Measurements from ENCODE around the gene SLC43A1. TPM values are rescaled to one million over a fixed set of nuclear protein-coding genes. Genes with fewer than 3 reads are reported as not detected.
"Not testable (repeated sequence)": the region's sequence is repeated elsewhere in the genome, so short reads cannot be mapped to it uniquely, and the experiment has no call there.

SLC43A1 gene
- polyA plus RNA-seq, 1 experiment = 14.6 TPM

GRCh38 chr11:57458060-57458409 lies 57.5 kb downstream of the SLC43A1 start:
- no peak for DNase-seq (ENCODE audit: low read depth, low spot score)
- Histone ChIP-seq H3K4me3 (ENCODE audit: low read depth, low read length) (no peak overlapping the region), H3K9me3 (ENCODE audit: control insufficient read depth, insufficient read depth, low read length) (no peaks in the 10 kb centered on the region), H3K27me3 (ENCODE audit: control insufficient read depth, insufficient read depth, low read length) (peaks cover 40% of the 10 kb centered on the region), H3K27ac (ENCODE audit: low read depth, low read length) (no peak overlapping the region)
- TF ChIP-seq CTCF (IDR thresholded peaks at IDR 0.05; ENCODE audit: low read depth, low read length) = no peak
- ChIA-PET POLR2A (interaction anchor here (0.6 kb wide), 2 partner anchors 194 to 197 kb away, joined by 3 to 4 read pairs; no protein-coding TSS in a partner anchor), CTCF (interaction anchor here (0.6 to 5.7 kb wide), 49 partner anchors 11 to 1172 kb away, joined by 3 to 215 read pairs (median 6); partner anchors contain the start of genes SLC43A1, SLC43A3, TIMM10 and UBE2L6)

- Histone ChIP-seq H3K27me3 (ENCODE audit: control insufficient read depth, insufficient read depth, low read length) (peaks cover 41% of the 10 kb centered on the region), H3K9me3 (ENCODE audit: control insufficient read depth, insufficient read depth, low read length) (no peaks in the 10 kb centered on the region), H3K4me3 (ENCODE audit: low read depth, low read length) (0 out of 2 replicates have a peak overlapping the region, but pooled peaks have one; percentile 7), H3K27ac (ENCODE audit: low read depth, low read length) (no peak overlapping the region)
- ChIA-PET CTCF (interaction anchor here (0.6 to 5.7 kb wide), 46 partner anchors 9 to 1172 kb away, joined by 3 to 215 read pairs (median 6); partner anchors contain the start of genes SLC43A1, SLC43A3, SSRP1 and TIMM10), POLR2A (interaction anchor here (0.6 kb wide), 1 partner anchor 198 kb away, joined by 4 read pairs; no protein-coding TSS in a partner anchor)
- DNase-seq (ENCODE audit: low read depth, low spot score) = no peak
- no peak for TF ChIP-seq CTCF (IDR thresholded peaks at IDR 0.05; ENCODE audit: low read depth, low read length)
Observed at GRCh38 chr11:57457643-57458023, 57.9 kb downstream of the SLC43A1 start.

- Histone ChIP-seq H3K27me3 (ENCODE audit: control insufficient read depth, insufficient read depth, low read length) (peaks cover 42% of the 10 kb centered on the region), H3K27ac (ENCODE audit: low read depth, low read length) (no peak overlapping the region), H3K9me3 (ENCODE audit: control insufficient read depth, insufficient read depth, low read length) (no peaks in the 10 kb centered on the region), H3K4me3 (ENCODE audit: low read depth, low read length) (no peak overlapping the region)
- TF ChIP-seq CTCF (IDR thresholded peaks at IDR 0.05; ENCODE audit: low read depth, low read length) = peak; percentile 98
- POLR2A ChIA-PET = no interaction called here
- peak; percentile 59 for DNase-seq (ENCODE audit: low read depth, low spot score)
- CTCF ChIA-PET = interaction anchor here (0.5 to 5.7 kb wide), 48 partner anchors 9 to 1221 kb away, joined by 3 to 215 read pairs (median 4); partner anchors contain the start of genes SLC43A1, SLC43A3, SSRP1 and TIMM10
Observed at GRCh38 chr11:57456960-57457642, 58.4 kb downstream of the SLC43A1 start.

- DNase-seq (ENCODE audit: low read depth, low spot score) = no peak
- CTCF ChIA-PET = interaction anchor here (0.6 to 1.8 kb wide), 4 partner anchors 12 to 75 kb away, joined by 3 to 6 read pairs (median 4); no protein-coding TSS in a partner anchor
- Histone ChIP-seq H3K4me3 (ENCODE audit: low read depth, low read length) (no peak overlapping the region), H3K27me3 (ENCODE audit: control insufficient read depth, insufficient read depth, low read length) (peaks cover 37% of the 10 kb centered on the region), H3K27ac (ENCODE audit: low read depth, low read length) (no peak overlapping the region), H3K9me3 (ENCODE audit: control insufficient read depth, insufficient read depth, low read length) (no peaks in the 10 kb centered on the region)
- POLR2A ChIA-PET = no interaction called here
- TF ChIP-seq CTCF (IDR thresholded peaks at IDR 0.05; ENCODE audit: low read depth, low read length) = no peak
Observed at GRCh38 chr11:57453543-57454177, 61.8 kb downstream of the SLC43A1 start.

- CTCF ChIA-PET = interaction anchor here (0.7 to 1.9 kb wide), 2 partner anchors 12 to 14 kb away, joined by 3 to 15 read pairs; partner anchors contain the start of gene RTN4RL2
- DNase-seq (ENCODE audit: low read depth, low spot score) = no peak
- Histone ChIP-seq H3K27me3 (ENCODE audit: control insufficient read depth, insufficient read depth, low read length) (peaks cover 13% of the 10 kb centered on the region), H3K27ac (ENCODE audit: low read depth, low read length) (no peak overlapping the region), H3K4me3 (ENCODE audit: low read depth, low read length) (no peak overlapping the region), H3K9me3 (ENCODE audit: control insufficient read depth, insufficient read depth, low read length) (no peaks in the 10 kb centered on the region)
- POLR2A ChIA-PET = no interaction called here
- no peak for TF ChIP-seq CTCF (IDR thresholded peaks at IDR 0.05; ENCODE audit: low read depth, low read length)
Observed at GRCh38 chr11:57446055-57446454, 69.4 kb downstream of the SLC43A1 start.

- H3K4me3 ChIP-seq (ENCODE audit: low read depth, low read length); H3K27me3 ChIP-seq (ENCODE audit: control insufficient read depth, insufficient read depth, low read length); CTCF ChIA-PET; H3K9me3 ChIP-seq (ENCODE audit: control insufficient read depth, insufficient read depth, low read length); H3K27ac ChIP-seq (ENCODE audit: low read depth, low read length); DNase-seq (ENCODE audit: low read depth, low spot score): not testable (repeated sequence)
- POLR2A ChIA-PET = interaction anchor here (0.6 kb wide), 1 partner anchor 134 kb away, joined by 3 read pairs; no protein-coding TSS in a partner anchor
Observed at GRCh38 chr11:57445122-57445394, 70.4 kb downstream of the SLC43A1 start.

Measured in AG04450 (cell line).